ENCODE data around the gene BEST4.

GRCh38 chr1:44788120-44788860, at the start of gene BEST4:
- TF ChIP-seq CTCF (IDR thresholded peaks at IDR 0.05; ENCODE audit: poor library complexity, severe bottlenecking) (no peak), TAF1 (IDR thresholded peaks at IDR 0.05; ENCODE audit: low read depth) (no peak), POLR2AphosphoS5 (IDR thresholded peaks at IDR 0.05) (no peak), SMC3 (conservative IDR thresholded peaks at IDR 0.05; ENCODE audit: poor library complexity) (no peak), EZH2 (IDR thresholded peaks at IDR 0.05; ENCODE audit: borderline replicate concordance, insufficient read depth, low read length, poor library complexity, severe bottlenecking) (no peak), REST (IDR thresholded peaks at IDR 0.05; ENCODE audit: borderline replicate concordance) (no peak)

All from neural cell (in vitro differentiated cells).